H9 (cell line): ENCODE measurements around the gene CNOT4. TPM values are rescaled to one million over a fixed set of nuclear protein-coding genes. Genes with fewer than 3 reads are reported as not detected.

Source experiments
- DNase-seq: peaks from one replicate; pipeline ENCODE4 v3.0.0-alpha.2; 2017
- H2AFZ ChIP-seq: one replicate; pipeline ENCODE4 v1.6.1; 2013; ENCODE audit warnings: mild to moderate bottlenecking, low read length, control low read depth, moderate library complexity
- H2AK5ac ChIP-seq: 2 replicates; pipeline ENCODE4 v1.6.1; 2013; ENCODE audit warnings: low read length, control low read depth, mixed read lengths; ENCODE audit not compliant: insufficient read length
- H2BK120ac ChIP-seq: one replicate; pipeline ENCODE4 v1.6.1; 2013; ENCODE audit warnings: low read depth, mild to moderate bottlenecking, low read length, control low read depth, inconsistent platforms; ENCODE audit not compliant: poor library complexity, severe bottlenecking
- H2BK12ac ChIP-seq: 2 replicates; pipeline ENCODE4 v1.6.1; 2013; ENCODE audit warnings: low read length, control low read depth, mixed read lengths, low read depth; ENCODE audit not compliant: insufficient read length
- H2BK15ac ChIP-seq: 2 replicates; pipeline ENCODE4 v1.6.1; 2013; ENCODE audit warnings: low read depth, low read length, control low read depth
- H2BK20ac ChIP-seq: one replicate; pipeline ENCODE4 v1.6.1; 2013; ENCODE audit warnings: low read depth, mild to moderate bottlenecking, low read length, control low read depth, inconsistent platforms; ENCODE audit not compliant: poor library complexity, severe bottlenecking
- H2BK5ac ChIP-seq: 2 replicates; pipeline ENCODE4 v1.6.1; 2013; ENCODE audit warnings: low read length, control low read depth, mixed read lengths; ENCODE audit not compliant: insufficient read length
- H3K14ac ChIP-seq: 2 replicates; pipeline ENCODE4 v1.6.1; 2013; ENCODE audit warnings: low read length, control low read depth; ENCODE audit not compliant: insufficient read depth
- H3K18ac ChIP-seq: 2 replicates; pipeline ENCODE4 v1.6.1; 2013; ENCODE audit warnings: low read depth, mild to moderate bottlenecking, mixed read lengths, low read length, control low read depth; ENCODE audit not compliant: insufficient read length
- H3K23ac ChIP-seq: 2 replicates; pipeline ENCODE4 v1.6.1; 2013; ENCODE audit warnings: low read length, control low read depth, mixed read lengths, low read depth; ENCODE audit not compliant: insufficient read length
- H3K23me2 ChIP-seq: 2 replicates; pipeline ENCODE4 v1.6.1; 2013; ENCODE audit warnings: low read depth, mild to moderate bottlenecking, mixed read lengths, low read length, control low read depth; ENCODE audit not compliant: insufficient read length, poor library complexity, severe bottlenecking
- H3K27ac ChIP-seq: 2 replicates; pipeline ENCODE4 v1.5.1; 2013; ENCODE audit warnings: low read length, control low read depth, mixed read lengths, low read depth; ENCODE audit not compliant: insufficient read length
- H3K27me3 ChIP-seq: 2 replicates; pipeline ENCODE4 v1.6.1; 2013; ENCODE audit warnings: low read length, control low read depth, inconsistent platforms; ENCODE audit not compliant: insufficient read depth
- H3K4ac ChIP-seq: 2 replicates; pipeline ENCODE4 v1.6.1; 2013; ENCODE audit warnings: low read depth, mild to moderate bottlenecking, control low read depth, inconsistent platforms, low read length, moderate library complexity
- H3K4me1 ChIP-seq: 2 replicates; pipeline ENCODE4 v1.6.1; 2013; ENCODE audit warnings: low read length, control low read depth, inconsistent platforms; ENCODE audit not compliant: insufficient read depth
- H3K4me2 ChIP-seq: 2 replicates; pipeline ENCODE4 v1.6.1; 2013; ENCODE audit warnings: low read length, control low read depth, mixed read lengths; ENCODE audit not compliant: insufficient read length, insufficient read depth
- H3K56ac ChIP-seq: 2 replicates; pipeline ENCODE4 v1.6.1; 2013; ENCODE audit warnings: low read depth, mild to moderate bottlenecking, mixed read lengths, low read length, control low read depth; ENCODE audit not compliant: insufficient read length
- H3K79me1 ChIP-seq: 2 replicates; pipeline ENCODE4 v1.6.1; 2013; ENCODE audit warnings: low read depth, mild to moderate bottlenecking, moderate library complexity, low read length, control low read depth, inconsistent platforms; ENCODE audit not compliant: insufficient read depth, poor library complexity, severe bottlenecking
- H3K79me2 ChIP-seq: 2 replicates; pipeline ENCODE4 v1.6.1; 2013; ENCODE audit warnings: low read length, control low read depth, inconsistent platforms; ENCODE audit not compliant: insufficient read depth
- H3K9ac ChIP-seq: 2 replicates; pipeline ENCODE4 v1.6.1; 2013; ENCODE audit warnings: low read length, control low read depth, mixed read lengths; ENCODE audit not compliant: insufficient read length; ENCODE audit errors: extremely low read depth
- H3K9me3 ChIP-seq: one replicate; pipeline ENCODE4 v1.6.1; 2013; ENCODE audit warnings: low read depth, low read length, inconsistent platforms; ENCODE audit not compliant: control insufficient read depth
- H3T11ph ChIP-seq: one replicate; pipeline ENCODE4 v1.6.1; 2013; ENCODE audit warnings: mild to moderate bottlenecking, low read length, control low read depth, inconsistent platforms
- H4K20me1 ChIP-seq: one replicate; pipeline ENCODE4 v1.6.1; 2013; ENCODE audit not compliant: control insufficient read depth, insufficient read length, insufficient read depth
- H4K5ac ChIP-seq: 2 replicates; pipeline ENCODE4 v1.6.1; 2013; ENCODE audit warnings: low read depth, mild to moderate bottlenecking, mixed read lengths, low read length, control low read depth; ENCODE audit not compliant: insufficient read length
- H4K8ac ChIP-seq: replicated peaks from 2 replicates; pipeline ENCODE4 v1.6.1; 2013; ENCODE audit warnings: low read length, control low read depth, mixed read lengths, low read depth; ENCODE audit not compliant: insufficient read length
- H4K91ac ChIP-seq: 2 replicates; pipeline ENCODE4 v1.6.1; 2013; ENCODE audit warnings: low read depth, mild to moderate bottlenecking, moderate library complexity, mixed read lengths, low read length, control low read depth; ENCODE audit not compliant: insufficient read length
- H3K27ac Mint-ChIP-seq, 3 experiments: 2 replicates in 2 of 3; 3 replicates in 1 of 3; pipeline ENCODE4 v1.8.0; 2020 to 2021; ENCODE audit warnings: mixed read lengths in 3 of 3, mild to moderate bottlenecking in 1 of 3, moderate library complexity in 1 of 3
- H3K27me3 Mint-ChIP-seq: 2 replicates; pipeline ENCODE4 v1.8.0; 2021; ENCODE audit warnings: low read depth, mild to moderate bottlenecking, moderate library complexity, mixed read lengths
- H3K36me3 Mint-ChIP-seq, 3 experiments: 2 replicates in 2 of 3; 3 replicates in 1 of 3; pipeline ENCODE4 v1.8.0; 2020 to 2021; ENCODE audit warnings: low read depth in 3 of 3, mixed read lengths in 3 of 3; ENCODE audit not compliant: insufficient read depth in 1 of 3
- H3K4me1 Mint-ChIP-seq, 2 experiments: 2 replicates each; pipeline ENCODE4 v1.8.0; 2020; ENCODE audit warnings: mixed read lengths in 2 of 2
- H3K4me3 Mint-ChIP-seq, 2 experiments: 2 replicates in 1 of 2; 3 replicates in 1 of 2; pipeline ENCODE4 v1.8.0; 2020 to 2021; ENCODE audit warnings: mild to moderate bottlenecking in 2 of 2, mixed read lengths in 2 of 2, moderate library complexity in 1 of 2
- H3K9me3 Mint-ChIP-seq, 2 experiments: 2 replicates in 1 of 2; 3 replicates in 1 of 2; pipeline ENCODE4 v1.8.0; 2020; ENCODE audit warnings: mild to moderate bottlenecking in 2 of 2, mixed read lengths in 2 of 2, moderate library complexity in 1 of 2
- total RNA-seq: library from RNA; stranded (reverse); gene quantifications from 2 replicates; pipeline ENCODE4 v1.2.1, GENCODE V29; 2021
- TF ChIP-seq, protein P1 (sequence below): fragments of 200-600 bp; sonication (generic); conservative IDR thresholded peaks from 3 replicates; pipeline ENCODE4 v1.8.0; 2021; ENCODE audit warnings: antibody characterized with exemption, mild to moderate bottlenecking

Gene CNOT4
- total RNA-seq, 1 experiment from 2014 or later, result 27.4 TPM

- H3K14ac ChIP-seq, result no peak overlapping the region
- H3K4me3 Mint-ChIP-seq, result no peak overlapping the region
- no peak overlapping the region for H2BK12ac ChIP-seq
- no peak overlapping the region for H2AFZ ChIP-seq
- H4K20me1 ChIP-seq, result no peaks in the 10 kb centered on the region
- H3K27me3 Mint-ChIP-seq, result no peaks in the 10 kb centered on the region
- H2AK5ac ChIP-seq, result no peak overlapping the region
- H3K9me3 Mint-ChIP-seq, result no peaks in the 10 kb centered on the region
- no peak overlapping the region for H3K23ac ChIP-seq
- H3T11ph ChIP-seq, result no peak overlapping the region
- H3K56ac ChIP-seq, result no peak overlapping the region
- peaks cover 2% of the 10 kb centered on the region; the same call in 1 of the 2 replicates for H3K4me1 ChIP-seq
- H3K79me1 ChIP-seq, result peaks cover 14% of the 10 kb centered on the region
- no peaks in the 10 kb centered on the region for H3K9me3 ChIP-seq
- H3K4me1 Mint-ChIP-seq, result peaks cover 10 to 19% of the 10 kb centered on the region in 2 experiments
- no peaks in the 10 kb centered on the region for H3K27me3 ChIP-seq
- no peak overlapping the region for H3K4ac ChIP-seq
- H2BK120ac ChIP-seq, result no peak overlapping the region
- no peak overlapping the region for H4K5ac ChIP-seq
- H4K91ac ChIP-seq, result no peak overlapping the region
- TF ChIP-seq, protein P1, sequence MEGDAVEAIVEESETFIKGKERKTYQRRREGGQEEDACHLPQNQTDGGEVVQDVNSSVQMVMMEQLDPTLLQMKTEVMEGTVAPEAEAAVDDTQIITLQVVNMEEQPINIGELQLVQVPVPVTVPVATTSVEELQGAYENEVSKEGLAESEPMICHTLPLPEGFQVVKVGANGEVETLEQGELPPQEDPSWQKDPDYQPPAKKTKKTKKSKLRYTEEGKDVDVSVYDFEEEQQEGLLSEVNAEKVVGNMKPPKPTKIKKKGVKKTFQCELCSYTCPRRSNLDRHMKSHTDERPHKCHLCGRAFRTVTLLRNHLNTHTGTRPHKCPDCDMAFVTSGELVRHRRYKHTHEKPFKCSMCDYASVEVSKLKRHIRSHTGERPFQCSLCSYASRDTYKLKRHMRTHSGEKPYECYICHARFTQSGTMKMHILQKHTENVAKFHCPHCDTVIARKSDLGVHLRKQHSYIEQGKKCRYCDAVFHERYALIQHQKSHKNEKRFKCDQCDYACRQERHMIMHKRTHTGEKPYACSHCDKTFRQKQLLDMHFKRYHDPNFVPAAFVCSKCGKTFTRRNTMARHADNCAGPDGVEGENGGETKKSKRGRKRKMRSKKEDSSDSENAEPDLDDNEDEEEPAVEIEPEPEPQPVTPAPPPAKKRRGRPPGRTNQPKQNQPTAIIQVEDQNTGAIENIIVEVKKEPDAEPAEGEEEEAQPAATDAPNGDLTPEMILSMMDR, result no peak
- H3K23me2 ChIP-seq, result no peaks in the 10 kb centered on the region
- no peak overlapping the region for H2BK15ac ChIP-seq
- H3K18ac ChIP-seq, result no peak overlapping the region
- no peak overlapping the region for H2BK5ac ChIP-seq
- H3K36me3 Mint-ChIP-seq, result no peaks in the 10 kb centered on the region
- DNase-seq, result no peak
- no peak overlapping the region for H3K4me2 ChIP-seq
- H3K27ac ChIP-seq, result no peak overlapping the region
- H4K8ac ChIP-seq, result no peak overlapping the region
- peak overlapping the region in 2 of 3 experiments; percentile 18 to 32; a peak in 4 of 7 replicates for H3K27ac Mint-ChIP-seq
- H3K9ac ChIP-seq, result no peak overlapping the region
- no peak overlapping the region for H2BK20ac ChIP-seq
- H3K79me2 ChIP-seq, result peaks cover 1% of the 10 kb centered on the region; the same call in 1 of the 2 replicates
These were observed 82.7 kb downstream of the CNOT4 start for GRCh38 chr7:135427166-135427565.
